Embryonic facial prominence (tissue), 1 donor: ENCODE measurements around the gene C4orf50.

Source experiments
- DNase-seq: peaks from one replicate; pipeline ENCODE4 v3.0.0-alpha.2; 2016; ENCODE audit errors: extremely low spot score

C4orf50 gene

GRCh38 chr4:5992828-5993321 is 25.4 kb downstream of the C4orf50 start:
- DNase-seq, result no peak

- no peak for DNase-seq
Observed at GRCh38 chr4:5992171-5992827, 25.9 kb downstream of the C4orf50 start.

- DNase-seq, result no peak
Observed at GRCh38 chr4:5991405-5991804, 26.8 kb downstream of the C4orf50 start.

GRCh38 chr4:5990446-5991160 is 27.6 kb downstream of the C4orf50 start:
- DNase-seq, result no peak

- DNase-seq, result no peak
Observed at GRCh38 chr4:5989236-5990225, 28.7 kb downstream of the C4orf50 start.

- no peak for DNase-seq
Observed at GRCh38 chr4:5988086-5988845, 30.0 kb downstream of the C4orf50 start.

GRCh38 chr4:5984843-5985242 is 33.4 kb downstream of the C4orf50 start:
- DNase-seq, result no peak

GRCh38 chr4:5982156-5982973 is 35.9 kb downstream of the C4orf50 start:
- no peak for DNase-seq

GRCh38 chr4:5980436-5981155 is 37.6 kb downstream of the C4orf50 start:
- DNase-seq, result peak; percentile 12

- DNase-seq, result no peak
Observed at GRCh38 chr4:5979981-5980380, 38.2 kb downstream of the C4orf50 start.

GRCh38 chr4:5976921-5977320 is 41.3 kb downstream of the C4orf50 start:
- DNase-seq, result no peak

- no peak for DNase-seq
Observed at GRCh38 chr4:5976431-5976830, 41.8 kb downstream of the C4orf50 start.

- DNase-seq, result no peak
Observed at GRCh38 chr4:5974321-5974720, 43.9 kb downstream of the C4orf50 start.

GRCh38 chr4:5973486-5974220 is 44.6 kb downstream of the C4orf50 start:
- DNase-seq, result no peak

- no peak for DNase-seq
Observed at GRCh38 chr4:5973033-5973432, 45.2 kb downstream of the C4orf50 start.

- no peak for DNase-seq
Observed at GRCh38 chr4:5972571-5972970, 45.7 kb downstream of the C4orf50 start.

- DNase-seq, result no peak
Observed at GRCh38 chr4:5971078-5971450, 47.2 kb downstream of the C4orf50 start.

GRCh38 chr4:5970381-5971077 is 47.7 kb downstream of the C4orf50 start:
- no peak for DNase-seq

- DNase-seq, result no peak
Observed at GRCh38 chr4:5969777-5970176, 48.5 kb downstream of the C4orf50 start.
